Liver (tissue), 9 donors: ENCODE results near the gene FOXM1. TPM values are rescaled to one million over a fixed set of nuclear protein-coding genes. Genes with fewer than 3 reads are reported as not detected.

Experiments used
- DNase-seq: peaks from one replicate; pipeline ENCODE4 v3.0.0-alpha.2; 2017; ENCODE audit warnings: low spot score
- H3K27ac ChIP-seq, 2 donors: one replicate each; pipeline ENCODE4 v1.7.0; 2013; ENCODE audit warnings: inconsistent platforms in 2 of 2, low read length in 2 of 2, control low read depth in 1 of 2, low read depth in 1 of 2, mild to moderate bottlenecking in 1 of 2
- H3K27me3 ChIP-seq, 4 donors: one replicate each; pipeline versions ENCODE4 v1.6.1 to v1.7.0; 2013; ENCODE audit warnings: low read length in 3 of 4, inconsistent platforms in 1 of 4, mild to moderate bottlenecking in 1 of 4, moderate library complexity in 1 of 4; ENCODE audit not compliant: control insufficient read depth in 4 of 4, insufficient read depth in 4 of 4
- H3K36me3 ChIP-seq, 4 donors: one replicate each; pipeline versions ENCODE4 v1.6.1 to v1.7.0; 2013; ENCODE audit warnings: low read length in 3 of 4, mild to moderate bottlenecking in 3 of 4, low read depth in 1 of 4, moderate library complexity in 1 of 4; ENCODE audit not compliant: control insufficient read depth in 4 of 4, insufficient read depth in 3 of 4
- H3K4me1 ChIP-seq, 4 donors: one replicate each; pipeline versions ENCODE4 v1.6.1 to v1.7.0; 2013; ENCODE audit warnings: low read length in 3 of 4, mild to moderate bottlenecking in 3 of 4, moderate library complexity in 1 of 4; ENCODE audit not compliant: control insufficient read depth in 4 of 4, insufficient read depth in 4 of 4
- H3K4me3 ChIP-seq, 3 donors: one replicate each; pipeline versions ENCODE4 v1.6.1 to v1.7.0; 2013; ENCODE audit warnings: low read length in 3 of 3, control low read depth in 1 of 3, low read depth in 1 of 3, mild to moderate bottlenecking in 1 of 3
- H3K9ac ChIP-seq, 2 donors: one replicate each; pipeline ENCODE4 v1.7.0; 2013; ENCODE audit warnings: low read length in 2 of 2, mild to moderate bottlenecking in 2 of 2, moderate library complexity in 2 of 2, control low read depth in 1 of 2, low read depth in 1 of 2
- H3K9me3 ChIP-seq, 4 donors: one replicate each; pipeline versions ENCODE4 v1.6.1 to v1.7.0; 2013; ENCODE audit warnings: low read length in 3 of 4; ENCODE audit not compliant: control insufficient read depth in 4 of 4
- CTCF ChIP-seq: fragments of 150-350 bp; IDR thresholded peaks from 2 replicates; pipeline ENCODE4 v1.5.1; 2017; ENCODE audit warnings: improper control_type of control experiment, low read depth, low read length; ENCODE audit not compliant: missing input control
- FOXA1 ChIP-seq: IDR thresholded peaks from 2 replicates; pipeline ENCODE4 v1.6.1; 2016; ENCODE audit warnings: antibody characterized with exemption
- FOXA2 ChIP-seq: IDR thresholded peaks from 2 replicates; pipeline ENCODE4 v1.6.1; 2016; ENCODE audit warnings: antibody characterized with exemption
- HNF4A ChIP-seq, 2 donors: conservative IDR thresholded peaks; 2 replicates each; pipeline ENCODE4 v1.6.1; 2016; ENCODE audit warnings: antibody characterized with exemption in 2 of 2, mild to moderate bottlenecking in 2 of 2
- HNF4G ChIP-seq: IDR thresholded peaks from 2 replicates; pipeline ENCODE4 v1.6.1; 2016; ENCODE audit warnings: antibody characterized with exemption
- JUND ChIP-seq, 2 donors: IDR thresholded peaks; 2 replicates each; pipeline ENCODE4 v1.6.1; 2016; ENCODE audit warnings: antibody characterized with exemption in 2 of 2
- MAX ChIP-seq: IDR thresholded peaks from 2 replicates; pipeline ENCODE4 v1.6.1; 2016; ENCODE audit warnings: antibody characterized with exemption
- NR2F2 ChIP-seq: IDR thresholded peaks from 2 replicates; pipeline ENCODE4 v1.6.1; 2016; ENCODE audit warnings: antibody characterized with exemption
- RAD21 ChIP-seq, 2 donors: IDR thresholded peaks; 2 replicates each; pipeline ENCODE4 v1.6.1; 2016; ENCODE audit warnings: antibody characterized with exemption in 2 of 2, mild to moderate bottlenecking in 2 of 2
- REST ChIP-seq: IDR thresholded peaks from 2 replicates; pipeline ENCODE4 v1.6.1; 2016; ENCODE audit warnings: antibody characterized with exemption, mild to moderate bottlenecking
- TAF1 ChIP-seq: conservative IDR thresholded peaks from 2 replicates; pipeline ENCODE4 v1.6.1; 2016; ENCODE audit warnings: antibody characterized with exemption, mild to moderate bottlenecking
- WGBS: extraction: QIAGEN DNeasy Blood & Tissue Kit; methylation state at CpG from one replicate; pipeline ENCODE4 v1.1.7; 2013; 5-methylcytosine and 5-hydroxymethylcytosine counted together
- polyA plus RNA-seq, 2 donors: library from polyadenylated mRNA; stranded (reverse) in 1 of 2; unstranded in 1 of 2; fragments of 200-250 nt in 1 of 2; fragments of >200 nt in 1 of 2; fragmentation: Nextera tagmentation in 1 of 2; extraction: Ambion mirVana in 1 of 2; gene quantifications; one replicate each; pipeline versions ENCODE4 v1.2.1 to v1.2.3, GENCODE V29; 2013 to 2015
- total RNA-seq, 2 donors: library from RNA; depleted of rRNA; stranded (reverse); fragments of >200 nt; gene quantifications; one replicate each; pipeline ENCODE4 v1.2.3, GENCODE V29; 2014
- donor health status: healthy.
- donor health status: healthy.
- donor health status: healthy.
- donor health status: healthy.
- donor health status: healthy.

Gene FOXM1
- total and polyA plus RNA-seq, 4 donors = 0.81 to 10.3 (median 4.6) TPM; not detected in 1

DNA sequence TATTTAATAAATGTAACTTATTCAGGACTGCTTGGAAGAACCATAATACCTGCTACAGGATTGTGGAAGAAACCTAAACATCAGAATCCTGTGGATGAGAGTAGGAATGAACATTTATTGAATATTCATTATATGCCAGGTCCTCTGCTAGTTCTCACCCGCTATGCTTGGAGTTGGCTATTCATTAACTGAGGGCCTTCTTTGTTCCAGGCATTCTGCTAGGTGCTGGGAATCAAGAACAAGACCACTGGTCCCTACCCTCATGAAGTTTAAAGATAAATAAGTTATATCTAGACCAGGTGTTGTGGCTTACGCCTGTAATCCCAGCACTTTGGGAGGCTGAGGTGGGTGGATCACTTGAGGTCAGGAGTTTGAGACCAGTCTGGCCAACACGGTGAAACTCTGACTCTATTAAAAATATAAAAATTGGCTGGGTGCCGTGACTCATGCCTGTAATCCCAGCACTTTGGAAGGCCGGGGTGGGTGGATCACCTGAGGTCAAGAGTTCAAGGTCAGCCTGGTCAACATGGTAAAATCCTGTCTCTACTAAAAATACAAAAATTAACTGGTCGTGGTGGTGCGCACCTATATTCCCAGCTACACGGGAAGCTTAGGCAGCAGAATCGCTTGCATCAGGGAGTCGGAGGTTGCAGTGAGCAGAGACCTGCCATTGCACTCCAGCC is 9.9 kb upstream of the FOXM1 start:
- Histone ChIP-seq H3K27ac (no peak overlapping the region), H3K9me3 (no peaks in the 10 kb centered on the region), H3K9ac (no peak overlapping the region), H3K27me3 (no peaks in the 10 kb centered on the region), H3K4me3 (no peak overlapping the region), H3K36me3 (no peaks in the 10 kb centered on the region), H3K4me1 (peaks cover 0 to 12% (median 4%) of the 10 kb centered on the region in 4 donors)
- whole genome bisulfite sequencing = 76% methylated on average over 10 of the region's 10 CpGs
- TF ChIP-seq HNF4A (conservative IDR thresholded peaks at IDR 0.05) (peak in 1 of 2 donors; percentile 22), FOXA1 (no peak), REST (no peak), TAF1 (no peak)
- DNase-seq = no peak

- WGBS = 33% methylated on average over 2 of the region's 2 CpGs
- no peaks in the 10 kb centered on the region for H3K27me3 ChIP-seq
- peaks cover 0 to 7% (median 0%) of the 10 kb centered on the region in 4 donors for H3K4me1 ChIP-seq
- no peak for DNase-seq
- no peak overlapping the region for H3K4me3 ChIP-seq
- no peak overlapping the region for H3K27ac ChIP-seq
- no peak overlapping the region for H3K9ac ChIP-seq
- TF ChIP-seq NR2F2 = no peak
- no peak for TF ChIP-seq FOXA2
- peak in 1 of 2 donors; percentile 7 for TF ChIP-seq HNF4A (conservative IDR thresholded peaks at IDR 0.05)
- H3K9me3 ChIP-seq = no peaks in the 10 kb centered on the region
- H3K36me3 ChIP-seq = no peaks in the 10 kb centered on the region
These were observed 7.8 kb upstream of the FOXM1 start for GRCh38 chr12:2884810-2885209.

DNA sequence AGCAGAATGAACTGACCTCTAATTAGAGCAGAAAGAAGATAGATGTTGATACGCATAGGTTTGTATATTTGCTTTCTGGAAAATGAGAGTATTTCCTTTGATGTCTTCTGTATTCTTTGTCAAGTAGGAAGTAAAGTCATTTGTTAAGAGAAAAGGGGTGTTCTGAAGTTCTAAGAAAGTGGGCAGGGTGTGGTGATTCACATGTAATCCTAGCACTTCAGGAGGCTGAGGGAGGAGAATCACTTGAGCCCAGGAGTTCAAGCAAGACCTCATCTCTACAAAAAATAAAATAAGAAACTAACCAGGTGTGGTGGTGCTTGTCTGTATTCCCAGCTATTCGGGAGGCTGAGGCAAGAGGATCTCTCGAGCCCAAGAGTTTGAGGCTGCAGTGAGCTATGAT is 2.9 kb upstream of the FOXM1 start:
- no peak for TF ChIP-seq MAX
- TF ChIP-seq HNF4A (conservative IDR thresholded peaks at IDR 0.05) = no peak
- no peak for TF ChIP-seq RAD21 (IDR thresholded peaks at IDR 0.05)
- TF ChIP-seq CTCF = no peak
- no peak for TF ChIP-seq TAF1
- no peak for TF ChIP-seq HNF4G
- TF ChIP-seq JUND (IDR thresholded peaks at IDR 0.05) = no peak
- 98% methylated on average over 3 of the region's 3 CpGs for WGBS
- Histone ChIP-seq H3K4me3 (no peak overlapping the region), H3K27ac (no peak overlapping the region), H3K9ac (no peak overlapping the region), H3K9me3 (no peaks in the 10 kb centered on the region), H3K27me3 (no peaks in the 10 kb centered on the region), H3K36me3 (no peaks in the 10 kb centered on the region), H3K4me1 (peaks cover 3 to 18% (median 12%) of the 10 kb centered on the region in 4 donors)
- no peak for DNase-seq
